Caco-2 (cell line): Measurements from ENCODE around the gene PPP1R9B. TPM values are rescaled to one million over a fixed set of nuclear protein-coding genes. Genes with fewer than 3 reads are reported as not detected.
A peak's percentile ranks its signal among the peaks of the same experiment; 100 is the strongest.

Experiments
- BruUV-seq: library from RNA; stranded (reverse); fragments of 400-500 nt; replicated peaks from 2 replicates; lab custom pipeline; 2021; lab: Mats Ljungman, UMichigan
- CTCF ChIA-PET: fragments of 300-600 bp; sonication (Branson Sonifier 250); formaldehyde crosslinking; loops from one replicate; lab custom pipeline; 2022; ENCODE audit warnings: antibody characterized with exemption; lab: Charles Lee
- POLR2A ChIA-PET: fragments of 300-600 bp; sonication (Branson Sonifier 250); formaldehyde crosslinking; loops from one replicate; lab custom pipeline; 2022; ENCODE audit warnings: antibody characterized with exemption; lab: Charles Lee
- DNase-seq, 2 experiments: peaks; one replicate each; pipeline versions ENCODE4 v3.0.0 to v3.0.0-alpha.2; 2020 to 2022
- H3K27me3 ChIP-seq: replicated peaks from 2 replicates; pipeline ENCODE4 v1.6.0; 2011; ENCODE audit warnings: low read length; ENCODE audit not compliant: control insufficient read depth, insufficient read depth
- H3K36me3 ChIP-seq: 2 replicates; pipeline ENCODE4 v1.5.1; 2011; ENCODE audit warnings: low read length; ENCODE audit not compliant: control insufficient read depth, insufficient read depth
- H3K4me1 ChIP-seq: fragments of 250-450 bp; sonication (Bioruptor Pico); 2 replicates; pipeline ENCODE4 v1.5.1; 2020; ENCODE audit warnings: mild to moderate bottlenecking
- H3K4me3 ChIP-seq: 2 replicates; pipeline ENCODE4 v1.5.1; 2011; ENCODE audit warnings: low read depth, mild to moderate bottlenecking, control low read depth, low read length
- H3K9me3 ChIP-seq: fragments of 250-450 bp; sonication (Bioruptor Pico); 2 replicates; pipeline ENCODE4 v1.5.1; 2020; ENCODE audit warnings: mild to moderate bottlenecking, moderate library complexity
- H3K27ac Mint-ChIP-seq: one replicate; pipeline ENCODE4 v1.8.0; 2022; ENCODE audit warnings: mixed read lengths; ENCODE audit not compliant: unreplicated experiment
- H3K27me3 Mint-ChIP-seq: one replicate; pipeline ENCODE4 v1.8.0; 2022; ENCODE audit warnings: mixed read lengths; ENCODE audit not compliant: insufficient read depth, unreplicated experiment
- H3K36me3 Mint-ChIP-seq: one replicate; pipeline ENCODE4 v1.8.0; 2022; ENCODE audit warnings: mild to moderate bottlenecking, mixed read lengths; ENCODE audit not compliant: insufficient read depth, unreplicated experiment
- H3K4me1 Mint-ChIP-seq: one replicate; pipeline ENCODE4 v1.8.0; 2022; ENCODE audit warnings: low read depth, mixed read lengths; ENCODE audit not compliant: unreplicated experiment
- H3K4me3 Mint-ChIP-seq: one replicate; pipeline ENCODE4 v1.8.0; 2022; ENCODE audit warnings: mild to moderate bottlenecking, moderate library complexity, mixed read lengths; ENCODE audit not compliant: unreplicated experiment
- H3K9me3 Mint-ChIP-seq: one replicate; pipeline ENCODE4 v1.8.0; 2022; ENCODE audit warnings: mixed read lengths; ENCODE audit not compliant: unreplicated experiment
- CTCF ChIP-seq, 2 experiments: fragments of 200-600 bp in 1 of 2; IDR thresholded peaks; 1 replicate in 1 of 2; 2 replicates in 1 of 2; pipeline versions ENCODE4 v1.5.1 to v1.8.0; 2011 to 2022; ENCODE audit warnings: antibody characterized with exemption in 1 of 2, control low read depth in 1 of 2, inconsistent platforms in 1 of 2, low read depth in 1 of 2, low read length in 1 of 2, mild to moderate bottlenecking in 1 of 2, moderate library complexity in 1 of 2; ENCODE audit not compliant: insufficient read depth in 1 of 2, severe bottlenecking in 1 of 2, unreplicated experiment in 1 of 2
- intact Hi-C: fragments of 100-400 bp; cut with micrococcal nuclease; formaldehyde crosslinking; loops from one replicate; pipeline ENCODE4 v1.10.0; 2022; ENCODE audit not compliant: unreplicated experiment
- total RNA-seq: library from RNA; stranded (reverse); gene quantifications from 2 replicates; pipeline ENCODE4 v1.2.3, GENCODE V29; 2022

Gene PPP1R9B
- total RNA-seq, 1 experiment from 2014 or later: 74.8 TPM

GRCh38 chr17:50132104-50132794 lies 18.2 kb downstream of the PPP1R9B start:
- Histone ChIP-seq H3K27me3 (no peaks in the 10 kb centered on the region), H3K9me3 (no peaks in the 10 kb centered on the region), H3K4me3 (no peak overlapping the region), H3K36me3 (peaks cover 2% of the 10 kb centered on the region; the same call in 1 of the 2 replicates), H3K4me1 (peaks cover 27% of the 10 kb centered on the region)
- H3K4me1 Mint-ChIP-seq: peaks cover 32% of the 10 kb centered on the region
- intact Hi-C loops: loop anchor here (2.0 to 5.0 kb wide), 2 partner anchors 15 to 165 kb away; partner anchors contain the start of gene DLX4
- no peak for DNase-seq
- H3K4me3 Mint-ChIP-seq: no peak overlapping the region
- no TSS peak for BruUV-seq
- ChIA-PET POLR2A (interaction anchor here (0.5 to 0.6 kb wide), 2 partner anchors 20 to 95 kb away, joined by 3 read pairs; no protein-coding TSS in a partner anchor), CTCF (interaction anchor here (1.0 to 1.8 kb wide), 5 partner anchors 11 to 38 kb away, joined by 3 to 6 read pairs (median 4); no protein-coding TSS in a partner anchor)
- H3K27me3 Mint-ChIP-seq: no peaks in the 10 kb centered on the region
- no peaks in the 10 kb centered on the region for H3K9me3 Mint-ChIP-seq
- peaks cover 46% of the 10 kb centered on the region for H3K36me3 Mint-ChIP-seq
- H3K27ac Mint-ChIP-seq: peak overlapping the region; percentile 29
- TF ChIP-seq CTCF (IDR thresholded peaks at IDR 0.05; ENCODE audit: insufficient read depth in 1 of 2, low read depth in 1 of 2, low read length in 1 of 2, severe bottlenecking in 1 of 2, unreplicated experiment in 1 of 2): no peak

DNA sequence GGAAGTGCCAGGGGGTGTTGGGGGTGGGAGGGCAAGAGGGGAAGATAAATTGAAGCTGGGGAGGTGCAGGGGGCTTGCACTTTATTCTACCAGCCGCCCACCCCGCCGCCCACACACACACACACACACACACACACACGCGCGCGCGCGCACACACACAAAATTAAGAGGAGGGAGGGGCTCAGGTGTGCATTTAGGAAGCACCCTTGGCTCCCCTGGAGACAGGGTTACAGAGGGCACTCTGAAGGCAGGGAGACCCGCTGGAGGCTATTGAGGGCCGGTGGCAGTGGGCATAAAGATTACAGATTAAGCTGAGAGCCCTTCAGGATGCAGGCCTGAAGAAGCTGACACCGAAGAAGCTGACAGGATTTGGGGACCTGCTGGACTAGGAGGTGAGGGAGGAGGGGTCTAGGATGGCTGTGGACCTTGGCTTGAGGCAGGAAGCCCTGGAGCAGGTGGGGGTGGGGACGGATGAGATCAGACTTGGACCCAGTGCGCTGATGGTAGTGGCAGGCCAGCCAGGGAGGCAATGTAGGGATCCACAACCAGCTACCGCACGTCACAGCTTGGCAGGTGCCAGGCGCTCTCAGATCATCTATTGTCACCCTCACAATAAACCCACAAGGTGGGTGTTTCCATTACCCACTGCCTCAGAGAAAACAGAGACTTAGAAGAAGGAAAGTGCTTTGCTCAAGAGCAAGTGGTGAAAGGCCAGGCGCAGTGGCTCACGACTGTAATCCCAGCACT lies 19.7 kb downstream of the PPP1R9B start:
- Mint-ChIP-seq H3K27ac (peak overlapping the region; percentile 34), H3K27me3 (no peaks in the 10 kb centered on the region), H3K36me3 (peaks cover 32% of the 10 kb centered on the region), H3K4me1 (peaks cover 27% of the 10 kb centered on the region), H3K4me3 (peak overlapping the region; percentile 32), H3K9me3 (no peaks in the 10 kb centered on the region)
- no TSS peak for BruUV-seq
- no peaks in the 10 kb centered on the region for H3K36me3 ChIP-seq
- ChIA-PET CTCF (interaction anchor here (0.6 to 1.3 kb wide), 8 partner anchors 8 to 1489 kb away, joined by 3 to 8 read pairs (median 4); no protein-coding TSS in a partner anchor), POLR2A (interaction anchor here (0.7 kb wide), 1 partner anchor 826 kb away, joined by 5 read pairs; no protein-coding TSS in a partner anchor)
- no peak for DNase-seq
- TF ChIP-seq CTCF (IDR thresholded peaks at IDR 0.05; ENCODE audit: insufficient read depth in 1 of 2, low read depth in 1 of 2, low read length in 1 of 2, severe bottlenecking in 1 of 2, unreplicated experiment in 1 of 2): no peak
- no peaks in the 10 kb centered on the region for H3K27me3 ChIP-seq
- no peak overlapping the region for H3K4me3 ChIP-seq
- no peaks in the 10 kb centered on the region for H3K9me3 ChIP-seq
- H3K4me1 ChIP-seq: peaks cover 27% of the 10 kb centered on the region
- intact Hi-C loops: loop anchor here (5.0 kb wide), 1 partner anchor 163 kb away; the partner anchor contains the start of gene DLX4
